NCI-H2227 treated with DMSO at 0.1 percent for 48 hours (cell line): ENCODE data around the gene SRC.

Source experiments
- DNase-seq: peaks from one replicate; lab custom pipeline; 2025; lab: John Stamatoyannopoulos, UW

SRC gene

DNA sequence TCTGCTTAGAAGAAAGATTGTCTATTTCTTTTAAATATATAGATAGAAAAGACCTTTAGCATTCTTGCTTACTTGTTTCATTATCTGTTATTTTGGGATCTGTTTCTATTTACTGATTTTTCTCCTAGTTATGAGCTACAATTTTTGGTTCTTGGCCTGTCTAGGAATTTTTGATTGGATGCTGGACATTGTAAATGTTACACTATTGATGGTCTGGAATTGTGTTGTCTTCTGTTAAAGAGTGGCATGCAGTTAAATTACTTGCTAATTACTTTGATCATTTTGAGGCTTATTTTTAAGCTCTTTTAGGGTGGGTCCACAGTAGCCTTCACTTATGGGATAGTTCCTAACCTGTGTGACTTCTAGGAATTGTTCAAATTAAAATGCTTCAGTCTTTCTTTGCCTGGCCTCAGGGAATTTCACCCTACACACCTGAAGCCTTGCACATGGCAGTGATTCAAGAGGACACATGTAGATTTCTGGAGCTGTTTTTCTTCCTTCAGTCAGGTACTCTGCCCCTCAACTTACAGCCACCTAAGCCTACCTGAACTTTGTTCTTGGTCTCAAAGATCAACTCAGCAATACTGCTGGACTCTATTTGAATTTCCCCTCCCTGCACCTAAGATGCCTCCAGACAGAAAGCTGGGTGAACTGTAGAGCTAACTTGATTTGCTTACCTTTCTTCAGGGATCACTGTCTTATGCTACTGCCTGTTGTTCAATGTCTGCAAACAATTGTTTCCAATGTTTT is 108.9 kb downstream of the SRC start:
- no peak for DNase-seq
